A673 (cell line): ENCODE measurements around the gene CDH23.

ENCODE experiments used
- EZH2 ChIP-seq: fragments of 200-600 bp; sonication (generic); IDR thresholded peaks from 2 replicates; pipeline ENCODE4 v1.6.1; 2017; ENCODE audit warnings: borderline replicate concordance, low read depth, mild to moderate bottlenecking, mixed read lengths, antibody characterized with exemption, low read length; ENCODE audit not compliant: poor library complexity, severe bottlenecking
- TF ChIP-seq, protein P1 (sequence below): fragments of 300-800, 200-600 bp; sonication (generic); conservative IDR thresholded peaks from 2 replicates; pipeline ENCODE4 v1.5.1; 2017; ENCODE audit warnings: low read depth, mild to moderate bottlenecking, antibody characterized with exemption, low read length, moderate library complexity, mixed read lengths

DNA sequence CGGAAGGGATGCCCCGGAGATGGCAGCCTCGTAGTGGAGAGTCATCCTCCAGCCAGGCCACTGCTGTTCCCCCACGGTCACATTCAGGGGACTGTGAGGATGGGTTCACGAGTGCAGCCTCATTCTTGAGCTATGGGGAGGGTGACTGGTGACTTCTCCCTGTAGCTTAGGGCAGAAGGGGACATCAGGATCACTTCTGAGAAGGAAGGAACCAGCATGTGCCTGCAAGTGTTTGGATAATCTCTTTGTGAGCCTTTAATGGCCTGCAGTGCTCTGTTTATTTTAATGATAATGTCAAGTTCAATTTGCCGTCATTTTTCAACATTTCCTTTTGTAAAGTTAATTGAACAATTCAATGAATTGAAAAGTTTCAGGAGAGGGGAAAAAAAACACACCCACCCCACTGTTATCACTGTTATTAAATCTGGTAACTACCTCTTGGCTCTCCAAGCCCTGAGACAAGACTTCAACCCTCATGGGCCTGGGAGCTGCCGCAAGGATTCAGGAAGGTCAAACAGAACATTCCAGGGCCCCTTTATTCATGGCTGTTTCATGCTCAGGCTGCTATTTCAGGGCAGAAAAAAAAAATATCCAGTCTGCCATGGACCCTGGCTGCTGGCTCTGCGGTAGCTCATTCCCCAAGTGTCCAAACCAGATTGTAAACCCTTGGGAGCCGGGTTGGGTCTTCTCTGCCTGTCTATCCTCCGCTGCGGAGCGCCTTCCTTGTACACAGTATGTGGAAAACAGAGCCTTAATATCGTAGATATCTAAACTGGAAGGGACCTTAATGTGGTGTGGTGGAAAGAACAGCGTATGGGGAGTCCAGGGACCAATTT is 100.4 kb downstream of the CDH23 start:
- TF ChIP-seq, protein P1, sequence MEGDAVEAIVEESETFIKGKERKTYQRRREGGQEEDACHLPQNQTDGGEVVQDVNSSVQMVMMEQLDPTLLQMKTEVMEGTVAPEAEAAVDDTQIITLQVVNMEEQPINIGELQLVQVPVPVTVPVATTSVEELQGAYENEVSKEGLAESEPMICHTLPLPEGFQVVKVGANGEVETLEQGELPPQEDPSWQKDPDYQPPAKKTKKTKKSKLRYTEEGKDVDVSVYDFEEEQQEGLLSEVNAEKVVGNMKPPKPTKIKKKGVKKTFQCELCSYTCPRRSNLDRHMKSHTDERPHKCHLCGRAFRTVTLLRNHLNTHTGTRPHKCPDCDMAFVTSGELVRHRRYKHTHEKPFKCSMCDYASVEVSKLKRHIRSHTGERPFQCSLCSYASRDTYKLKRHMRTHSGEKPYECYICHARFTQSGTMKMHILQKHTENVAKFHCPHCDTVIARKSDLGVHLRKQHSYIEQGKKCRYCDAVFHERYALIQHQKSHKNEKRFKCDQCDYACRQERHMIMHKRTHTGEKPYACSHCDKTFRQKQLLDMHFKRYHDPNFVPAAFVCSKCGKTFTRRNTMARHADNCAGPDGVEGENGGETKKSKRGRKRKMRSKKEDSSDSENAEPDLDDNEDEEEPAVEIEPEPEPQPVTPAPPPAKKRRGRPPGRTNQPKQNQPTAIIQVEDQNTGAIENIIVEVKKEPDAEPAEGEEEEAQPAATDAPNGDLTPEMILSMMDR = no peak
- TF ChIP-seq EZH2 = no peak
